H9 (cell line): Measurements from ENCODE around the gene CLIP4. TPM values are rescaled to one million over a fixed set of nuclear protein-coding genes. Genes with fewer than 3 reads are reported as not detected.

Source experiments
- DNase-seq: peaks from one replicate; pipeline ENCODE4 v3.0.0-alpha.2; 2017
- H2AFZ ChIP-seq: one replicate; pipeline ENCODE4 v1.6.1; 2013; ENCODE audit warnings: mild to moderate bottlenecking, low read length, control low read depth, moderate library complexity
- H2AK5ac ChIP-seq: 2 replicates; pipeline ENCODE4 v1.6.1; 2013; ENCODE audit warnings: low read length, control low read depth, mixed read lengths; ENCODE audit not compliant: insufficient read length
- H2BK120ac ChIP-seq: one replicate; pipeline ENCODE4 v1.6.1; 2013; ENCODE audit warnings: low read depth, mild to moderate bottlenecking, low read length, control low read depth, inconsistent platforms; ENCODE audit not compliant: poor library complexity, severe bottlenecking
- H2BK12ac ChIP-seq: 2 replicates; pipeline ENCODE4 v1.6.1; 2013; ENCODE audit warnings: low read length, control low read depth, mixed read lengths, low read depth; ENCODE audit not compliant: insufficient read length
- H2BK15ac ChIP-seq: 2 replicates; pipeline ENCODE4 v1.6.1; 2013; ENCODE audit warnings: low read depth, low read length, control low read depth
- H2BK20ac ChIP-seq: one replicate; pipeline ENCODE4 v1.6.1; 2013; ENCODE audit warnings: low read depth, mild to moderate bottlenecking, low read length, control low read depth, inconsistent platforms; ENCODE audit not compliant: poor library complexity, severe bottlenecking
- H2BK5ac ChIP-seq: 2 replicates; pipeline ENCODE4 v1.6.1; 2013; ENCODE audit warnings: low read length, control low read depth, mixed read lengths; ENCODE audit not compliant: insufficient read length
- H3K14ac ChIP-seq: 2 replicates; pipeline ENCODE4 v1.6.1; 2013; ENCODE audit warnings: low read length, control low read depth; ENCODE audit not compliant: insufficient read depth
- H3K18ac ChIP-seq: 2 replicates; pipeline ENCODE4 v1.6.1; 2013; ENCODE audit warnings: low read depth, mild to moderate bottlenecking, mixed read lengths, low read length, control low read depth; ENCODE audit not compliant: insufficient read length
- H3K23ac ChIP-seq: 2 replicates; pipeline ENCODE4 v1.6.1; 2013; ENCODE audit warnings: low read length, control low read depth, mixed read lengths, low read depth; ENCODE audit not compliant: insufficient read length
- H3K23me2 ChIP-seq: 2 replicates; pipeline ENCODE4 v1.6.1; 2013; ENCODE audit warnings: low read depth, mild to moderate bottlenecking, mixed read lengths, low read length, control low read depth; ENCODE audit not compliant: insufficient read length, poor library complexity, severe bottlenecking
- H3K27ac ChIP-seq: 2 replicates; pipeline ENCODE4 v1.5.1; 2013; ENCODE audit warnings: low read length, control low read depth, mixed read lengths, low read depth; ENCODE audit not compliant: insufficient read length
- H3K27me3 ChIP-seq: 2 replicates; pipeline ENCODE4 v1.6.1; 2013; ENCODE audit warnings: low read length, control low read depth, inconsistent platforms; ENCODE audit not compliant: insufficient read depth
- H3K4ac ChIP-seq: 2 replicates; pipeline ENCODE4 v1.6.1; 2013; ENCODE audit warnings: low read depth, mild to moderate bottlenecking, control low read depth, inconsistent platforms, low read length, moderate library complexity
- H3K4me1 ChIP-seq: 2 replicates; pipeline ENCODE4 v1.6.1; 2013; ENCODE audit warnings: low read length, control low read depth, inconsistent platforms; ENCODE audit not compliant: insufficient read depth
- H3K4me2 ChIP-seq: 2 replicates; pipeline ENCODE4 v1.6.1; 2013; ENCODE audit warnings: low read length, control low read depth, mixed read lengths; ENCODE audit not compliant: insufficient read length, insufficient read depth
- H3K56ac ChIP-seq: 2 replicates; pipeline ENCODE4 v1.6.1; 2013; ENCODE audit warnings: low read depth, mild to moderate bottlenecking, mixed read lengths, low read length, control low read depth; ENCODE audit not compliant: insufficient read length
- H3K79me1 ChIP-seq: 2 replicates; pipeline ENCODE4 v1.6.1; 2013; ENCODE audit warnings: low read depth, mild to moderate bottlenecking, moderate library complexity, low read length, control low read depth, inconsistent platforms; ENCODE audit not compliant: insufficient read depth, poor library complexity, severe bottlenecking
- H3K79me2 ChIP-seq: 2 replicates; pipeline ENCODE4 v1.6.1; 2013; ENCODE audit warnings: low read length, control low read depth, inconsistent platforms; ENCODE audit not compliant: insufficient read depth
- H3K9ac ChIP-seq: 2 replicates; pipeline ENCODE4 v1.6.1; 2013; ENCODE audit warnings: low read length, control low read depth, mixed read lengths; ENCODE audit not compliant: insufficient read length; ENCODE audit errors: extremely low read depth
- H3K9me3 ChIP-seq: one replicate; pipeline ENCODE4 v1.6.1; 2013; ENCODE audit warnings: low read depth, low read length, inconsistent platforms; ENCODE audit not compliant: control insufficient read depth
- H3T11ph ChIP-seq: one replicate; pipeline ENCODE4 v1.6.1; 2013; ENCODE audit warnings: mild to moderate bottlenecking, low read length, control low read depth, inconsistent platforms
- H4K20me1 ChIP-seq: one replicate; pipeline ENCODE4 v1.6.1; 2013; ENCODE audit not compliant: control insufficient read depth, insufficient read length, insufficient read depth
- H4K5ac ChIP-seq: 2 replicates; pipeline ENCODE4 v1.6.1; 2013; ENCODE audit warnings: low read depth, mild to moderate bottlenecking, mixed read lengths, low read length, control low read depth; ENCODE audit not compliant: insufficient read length
- H4K8ac ChIP-seq: replicated peaks from 2 replicates; pipeline ENCODE4 v1.6.1; 2013; ENCODE audit warnings: low read length, control low read depth, mixed read lengths, low read depth; ENCODE audit not compliant: insufficient read length
- H4K91ac ChIP-seq: 2 replicates; pipeline ENCODE4 v1.6.1; 2013; ENCODE audit warnings: low read depth, mild to moderate bottlenecking, moderate library complexity, mixed read lengths, low read length, control low read depth; ENCODE audit not compliant: insufficient read length
- H3K27ac Mint-ChIP-seq, 3 experiments: 2 replicates in 2 of 3; 3 replicates in 1 of 3; pipeline ENCODE4 v1.8.0; 2020 to 2021; ENCODE audit warnings: mixed read lengths in 3 of 3, mild to moderate bottlenecking in 1 of 3, moderate library complexity in 1 of 3
- H3K27me3 Mint-ChIP-seq: 2 replicates; pipeline ENCODE4 v1.8.0; 2021; ENCODE audit warnings: low read depth, mild to moderate bottlenecking, moderate library complexity, mixed read lengths
- H3K36me3 Mint-ChIP-seq, 3 experiments: 2 replicates in 2 of 3; 3 replicates in 1 of 3; pipeline ENCODE4 v1.8.0; 2020 to 2021; ENCODE audit warnings: low read depth in 3 of 3, mixed read lengths in 3 of 3; ENCODE audit not compliant: insufficient read depth in 1 of 3
- H3K4me1 Mint-ChIP-seq, 2 experiments: 2 replicates each; pipeline ENCODE4 v1.8.0; 2020; ENCODE audit warnings: mixed read lengths in 2 of 2
- H3K4me3 Mint-ChIP-seq, 2 experiments: 2 replicates in 1 of 2; 3 replicates in 1 of 2; pipeline ENCODE4 v1.8.0; 2020 to 2021; ENCODE audit warnings: mild to moderate bottlenecking in 2 of 2, mixed read lengths in 2 of 2, moderate library complexity in 1 of 2
- H3K9me3 Mint-ChIP-seq, 2 experiments: 2 replicates in 1 of 2; 3 replicates in 1 of 2; pipeline ENCODE4 v1.8.0; 2020; ENCODE audit warnings: mild to moderate bottlenecking in 2 of 2, mixed read lengths in 2 of 2, moderate library complexity in 1 of 2
- CTCF ChIP-seq: fragments of 200-600 bp; sonication (generic); conservative IDR thresholded peaks from 3 replicates; pipeline ENCODE4 v1.8.0; 2021; ENCODE audit warnings: antibody characterized with exemption, mild to moderate bottlenecking
- WGBS: extraction: QIAGEN DNeasy Blood & Tissue Kit; methylation state at CpG from one replicate; pipeline ENCODE4 v1.1.7; 2013; ENCODE audit warnings: missing lambda C conversion rate, low lambda C conversion rate, mixed read lengths; ENCODE audit not compliant: insufficient read length; ENCODE audit errors: extremely low coverage; 5-methylcytosine and 5-hydroxymethylcytosine counted together
- total RNA-seq: library from RNA; stranded (reverse); gene quantifications from 2 replicates; pipeline ENCODE4 v1.2.1, GENCODE V29; 2021

CLIP4 gene
- total RNA-seq, 1 experiment from 2014 or later: 0.66 TPM

- Histone ChIP-seq H2BK12ac (no peak overlapping the region), H3K23me2 (no peaks in the 10 kb centered on the region), H2BK5ac (no peak overlapping the region), H3K9me3 (no peaks in the 10 kb centered on the region), H3K79me1 (no peaks in the 10 kb centered on the region), H3K79me2 (no peaks in the 10 kb centered on the region), H2AFZ (no peak overlapping the region), H3K4me2 (no peak overlapping the region), H3K56ac (no peak overlapping the region), H4K20me1 (no peaks in the 10 kb centered on the region), H4K8ac (no peak overlapping the region), H2AK5ac (no peak overlapping the region), H3K4me1 (no peaks in the 10 kb centered on the region), H3K14ac (no peak overlapping the region), H3K27me3 (no peaks in the 10 kb centered on the region), H3K18ac (no peak overlapping the region), H3K27ac (no peak overlapping the region), H3K9ac (no peak overlapping the region), H3K23ac (no peak overlapping the region), H2BK15ac (no peak overlapping the region), H2BK20ac (no peak overlapping the region), H4K91ac (no peak overlapping the region), H3T11ph (no peak overlapping the region), H4K5ac (no peak overlapping the region), H2BK120ac (no peak overlapping the region), H3K4ac (no peak overlapping the region)
- Mint-ChIP-seq H3K9me3 (no peaks in the 10 kb centered on the region), H3K4me1 (peaks cover 16 to 22% of the 10 kb centered on the region in 2 experiments), H3K4me3 (no peak overlapping the region), H3K36me3 (no peaks in the 10 kb centered on the region), H3K27ac (no peak overlapping the region; a peak in 1 of 7 replicates), H3K27me3 (no peaks in the 10 kb centered on the region; the same call in none of the 2 replicates)
- no peak for DNase-seq
- WGBS: no CpG with 5 or more reads among the region's 8 CpGs
- TF ChIP-seq CTCF: no peak
These were observed 48.8 kb upstream of the CLIP4 start for GRCh38 chr2:29066271-29066860.
